WERI-Rb-1 (cell line): ENCODE results near the gene TMEM178A.

ENCODE experiments used
- DNase-seq: peaks from one replicate; pipeline ENCODE4 v3.0.0-alpha.2; 2020
- H3K27ac ChIP-seq: fragments of 250-450 bp; sonication (Bioruptor Pico); 2 replicates; pipeline ENCODE4 v1.5.1; 2020; ENCODE audit warnings: mild to moderate bottlenecking, moderate library complexity
- H3K27me3 ChIP-seq: fragments of 250-450 bp; sonication (Bioruptor Pico); 2 replicates; pipeline ENCODE4 v1.5.1; 2021; ENCODE audit warnings: mild to moderate bottlenecking, low read depth, moderate library complexity; ENCODE audit not compliant: insufficient read depth, severe bottlenecking
- H3K36me3 ChIP-seq: fragments of 250-450 bp; sonication (Bioruptor Pico); 2 replicates; pipeline ENCODE4 v1.5.1; 2020; ENCODE audit warnings: mild to moderate bottlenecking, moderate library complexity
- H3K4me3 ChIP-seq: 2 replicates; pipeline ENCODE4 v1.5.1; 2011; ENCODE audit warnings: low read depth, mild to moderate bottlenecking, control low read depth, low read length
- H3K9me3 ChIP-seq: fragments of 250-450 bp; sonication (Bioruptor Pico); 2 replicates; pipeline ENCODE4 v1.5.1; 2021; ENCODE audit warnings: mild to moderate bottlenecking, moderate library complexity; ENCODE audit not compliant: severe bottlenecking
- CTCF ChIP-seq: IDR thresholded peaks from 2 replicates; pipeline ENCODE4 v1.5.1; 2011; ENCODE audit warnings: low read depth, mild to moderate bottlenecking, control low read depth, inconsistent platforms, low read length

The TMEM178A gene

GRCh38 chr2:39710807-39711206 lies 45.1 kb downstream of the TMEM178A start:
- TF ChIP-seq CTCF = no peak
- H3K27ac ChIP-seq = no peak overlapping the region
- H3K4me3 ChIP-seq = no peak overlapping the region

GRCh38 chr2:39712953-39713352 lies 47.2 kb downstream of the TMEM178A start:
- DNase-seq = no peak
- Histone ChIP-seq H3K27me3 (no peaks in the 10 kb centered on the region), H3K27ac (no peak overlapping the region), H3K9me3 (no peaks in the 10 kb centered on the region), H3K36me3 (no peaks in the 10 kb centered on the region), H3K4me3 (no peak overlapping the region)
- TF ChIP-seq CTCF = no peak

More at GRCh38 chr2:39710807-39711206, 45.1 kb downstream of the TMEM178A start:
- DNase-seq = no peak
- Histone ChIP-seq H3K27me3 (no peaks in the 10 kb centered on the region), H3K36me3 (no peaks in the 10 kb centered on the region), H3K9me3 (no peaks in the 10 kb centered on the region)

- Histone ChIP-seq H3K9me3 (no peaks in the 10 kb centered on the region), H3K27me3 (no peaks in the 10 kb centered on the region), H3K27ac (no peak overlapping the region), H3K4me3 (no peak overlapping the region), H3K36me3 (no peaks in the 10 kb centered on the region)
- no peak for TF ChIP-seq CTCF
- no peak for DNase-seq
These were observed 49.4 kb downstream of the TMEM178A start for GRCh38 chr2:39715095-39715494.

- DNase-seq = no peak
- TF ChIP-seq CTCF = no peak
- no peaks in the 10 kb centered on the region for H3K9me3 ChIP-seq
- no peak overlapping the region for H3K4me3 ChIP-seq
- H3K36me3 ChIP-seq = no peaks in the 10 kb centered on the region
- H3K27ac ChIP-seq = no peak overlapping the region
- H3K27me3 ChIP-seq = no peaks in the 10 kb centered on the region
These were observed 50.1 kb downstream of the TMEM178A start for GRCh38 chr2:39715822-39716221.

GRCh38 chr2:39717067-39717466 lies 51.4 kb downstream of the TMEM178A start:
- no peak for TF ChIP-seq CTCF
- H3K36me3 ChIP-seq = no peaks in the 10 kb centered on the region
- DNase-seq = no peak
- no peak overlapping the region for H3K4me3 ChIP-seq
- H3K27me3 ChIP-seq = no peaks in the 10 kb centered on the region
- no peaks in the 10 kb centered on the region for H3K9me3 ChIP-seq
- no peak overlapping the region for H3K27ac ChIP-seq

GRCh38 chr2:39718483-39718882 lies 52.8 kb downstream of the TMEM178A start:
- TF ChIP-seq CTCF = no peak
- Histone ChIP-seq H3K9me3 (no peaks in the 10 kb centered on the region), H3K36me3 (no peaks in the 10 kb centered on the region), H3K27me3 (no peaks in the 10 kb centered on the region), H3K27ac (no peak overlapping the region), H3K4me3 (no peak overlapping the region)
- DNase-seq = no peak
